Neural cell (in vitro differentiated cells): ENCODE results near the gene FHOD3. TPM values are rescaled to one million over a fixed set of nuclear protein-coding genes. Genes with fewer than 3 reads are reported as not detected.

Source experiments
- H2AFZ ChIP-seq: fragments of 200-600, 300-800 bp; sonication (generic), shearing (Covaris generic); 2 replicates; pipeline ENCODE4 v1.6.0; 2014; ENCODE audit warnings: low read depth, mild to moderate bottlenecking, antibody characterized with exemption, low read length, moderate library complexity
- H3F3A ChIP-seq: fragments of 200-600 bp; shearing (Covaris generic); 2 replicates; pipeline ENCODE4 v1.6.1; 2016; ENCODE audit warnings: mild to moderate bottlenecking, moderate library complexity, mixed read lengths, antibody characterized with exemption, low read length; ENCODE audit not compliant: insufficient read depth, poor library complexity, severe bottlenecking
- H3K27ac ChIP-seq: fragments of 200-600, 300-800 bp; sonication (generic), shearing (Covaris generic); 2 replicates; pipeline ENCODE4 v1.5.1; 2014; ENCODE audit warnings: mild to moderate bottlenecking, low read length, moderate library complexity
- H3K27me3 ChIP-seq: fragments of 300-800, 200-600 bp; sonication (generic), shearing (Covaris generic); 2 replicates; pipeline ENCODE4 v1.6.0; 2014; ENCODE audit warnings: mild to moderate bottlenecking, low read depth, low read length, moderate library complexity; ENCODE audit not compliant: insufficient read depth
- H3K36me3 ChIP-seq: fragments of 300-800, 200-600 bp; sonication (generic), shearing (Covaris generic); 2 replicates; pipeline ENCODE4 v1.5.1; 2014; ENCODE audit warnings: mild to moderate bottlenecking, antibody characterized with exemption, low read length, moderate library complexity; ENCODE audit not compliant: insufficient read depth
- H3K4me2 ChIP-seq: fragments of 300-800, 200-600 bp; sonication (generic), shearing (Covaris generic); 2 replicates; pipeline ENCODE4 v1.6.0; 2014; ENCODE audit warnings: mild to moderate bottlenecking, low read length
- H3K4me3 ChIP-seq: fragments of 300-800, 200-600 bp; sonication (generic), shearing (Covaris generic); 2 replicates; pipeline ENCODE4 v1.5.1; 2014; ENCODE audit warnings: mild to moderate bottlenecking, low read length, moderate library complexity
- H3K79me2 ChIP-seq: fragments of 200-600 bp; shearing (Covaris generic); replicated peaks from 2 replicates; pipeline ENCODE4 v1.6.0; 2014; ENCODE audit warnings: mild to moderate bottlenecking, low read length, moderate library complexity; ENCODE audit not compliant: insufficient read depth
- H3K9ac ChIP-seq: fragments of 300-800, 200-600 bp; sonication (generic), shearing (Covaris generic); 2 replicates; pipeline ENCODE4 v1.6.1; 2016; ENCODE audit warnings: mild to moderate bottlenecking, low read length, mixed read lengths
- H3K9me2 ChIP-seq: fragments of 200-600 bp; shearing (Covaris generic); 2 replicates; pipeline ENCODE4 v1.6.1; 2016; ENCODE audit warnings: mild to moderate bottlenecking, low read length, mixed read lengths; ENCODE audit not compliant: insufficient read depth
- H3K9me3 ChIP-seq: fragments of 200-600, 300-800 bp; sonication (generic), shearing (Covaris generic); 2 replicates; pipeline ENCODE4 v1.6.1; 2016; ENCODE audit warnings: mild to moderate bottlenecking, mixed run types, low read length, moderate library complexity, mixed read lengths
- H4K20me1 ChIP-seq: fragments of 200-600 bp; shearing (Covaris generic); 2 replicates; pipeline ENCODE4 v1.6.1; 2016; ENCODE audit warnings: mild to moderate bottlenecking, mixed run types; ENCODE audit not compliant: insufficient read depth
- EP300 ChIP-seq: fragments of 450-650 bp; conservative IDR thresholded peaks from 2 replicates; pipeline ENCODE4 v1.6.1; 2014; ENCODE audit warnings: antibody characterized with exemption, mild to moderate bottlenecking, moderate library complexity; ENCODE audit not compliant: poor library complexity, severe bottlenecking
- EZH2 ChIP-seq: fragments of 200-600, 300-800 bp; shearing (Covaris generic), sonication (generic); IDR thresholded peaks from 2 replicates; pipeline ENCODE4 v1.6.1; 2014; ENCODE audit warnings: antibody characterized with exemption, low read length, borderline replicate concordance, mild to moderate bottlenecking; ENCODE audit not compliant: insufficient read depth, poor library complexity, severe bottlenecking
- MXI1 ChIP-seq: fragments of 450-650 bp; conservative IDR thresholded peaks from 2 replicates; pipeline ENCODE4 v1.6.1; 2014; ENCODE audit warnings: antibody characterized with exemption, mild to moderate bottlenecking; ENCODE audit not compliant: poor library complexity, severe bottlenecking
- POLR2AphosphoS5 ChIP-seq: IDR thresholded peaks from 2 replicates; pipeline ENCODE4 v1.6.1; 2012
- RAD21 ChIP-seq: fragments of 450-650 bp; conservative IDR thresholded peaks from 2 replicates; pipeline ENCODE4 v1.6.1; 2014; ENCODE audit warnings: antibody characterized with exemption, mild to moderate bottlenecking, moderate library complexity
- SMC3 ChIP-seq: fragments of 450-650 bp; conservative IDR thresholded peaks from 2 replicates; pipeline ENCODE4 v1.6.1; 2014; ENCODE audit warnings: antibody characterized with exemption, mild to moderate bottlenecking, moderate library complexity; ENCODE audit not compliant: poor library complexity
- TAF1 ChIP-seq: IDR thresholded peaks from 2 replicates; pipeline ENCODE4 v1.6.1; 2012; ENCODE audit warnings: low read depth
- polyA plus RNA-seq: library from polyadenylated mRNA; depleted of rRNA; stranded (reverse); fragments of >200 nt; gene quantifications from 2 replicates; pipeline ENCODE4 v1.2.3, GENCODE V29; 2014
- TF ChIP-seq, protein P1 (sequence below): fragments of 450-650 bp; IDR thresholded peaks from 2 replicates; pipeline ENCODE4 v1.5.1; 2014; ENCODE audit warnings: antibody characterized with exemption, mild to moderate bottlenecking, moderate library complexity; ENCODE audit not compliant: poor library complexity, severe bottlenecking
- TF ChIP-seq, protein P2 (sequence below): IDR thresholded peaks from 2 replicates; pipeline ENCODE4 v1.6.1; 2012; ENCODE audit warnings: borderline replicate concordance

The FHOD3 gene
- polyA plus RNA-seq, 1 donor from 2014 or later = 19.4 TPM

DNA sequence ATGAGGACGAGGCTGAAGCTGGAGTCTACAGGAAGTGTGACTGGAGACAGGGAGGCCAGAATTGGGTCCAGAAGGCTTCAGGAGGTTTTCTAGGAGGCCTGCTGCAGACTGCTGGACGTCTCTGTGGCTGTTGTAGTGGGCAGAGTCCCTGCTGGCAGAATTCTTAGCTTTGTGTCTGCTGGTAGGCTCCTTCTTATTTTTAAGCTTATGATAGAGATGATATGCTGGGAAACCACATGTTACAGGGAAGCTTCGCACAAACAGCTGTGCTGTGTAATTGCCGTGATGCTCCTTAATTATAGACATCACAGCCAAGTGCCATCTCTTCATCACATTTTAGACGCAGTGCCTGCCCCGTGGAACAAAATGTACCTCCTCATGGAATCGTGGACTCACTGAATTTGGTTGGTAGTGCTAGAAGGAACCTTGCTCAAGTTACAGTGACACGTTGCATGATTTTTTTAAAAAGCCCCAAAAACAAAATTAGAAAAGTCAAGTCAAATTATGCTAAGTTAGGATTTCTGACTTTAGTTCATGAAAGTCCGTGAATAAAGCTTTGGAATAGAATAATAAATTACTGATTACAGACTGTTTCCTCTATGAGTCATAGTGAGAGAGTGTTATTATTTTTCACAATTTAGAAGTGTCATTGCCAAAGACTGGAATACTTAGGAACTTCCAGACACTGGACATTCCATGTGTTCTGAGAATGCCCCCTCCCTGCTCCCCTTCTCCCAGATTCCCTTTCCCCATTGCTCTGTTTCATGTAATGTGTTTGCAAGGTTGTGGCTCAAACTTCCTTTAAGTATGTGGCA, 144.1 kb downstream of the FHOD3 start:
- H3K9ac ChIP-seq = no peak overlapping the region
- no peak overlapping the region for H3K4me2 ChIP-seq
- H3K36me3 ChIP-seq = no peaks in the 10 kb centered on the region
- H3K27me3 ChIP-seq = no peaks in the 10 kb centered on the region
- H3K4me3 ChIP-seq = no peak overlapping the region
- no peak overlapping the region for H3K27ac ChIP-seq
- no peak overlapping the region for H2AFZ ChIP-seq
- H4K20me1 ChIP-seq = no peaks in the 10 kb centered on the region
- H3K79me2 ChIP-seq = no peaks in the 10 kb centered on the region
- no peaks in the 10 kb centered on the region for H3K9me2 ChIP-seq
- H3F3A ChIP-seq = no peaks in the 10 kb centered on the region
- TF ChIP-seq SMC3 = no peak
- no peak for TF ChIP-seq RAD21
- TF ChIP-seq POLR2AphosphoS5 = no peak
- TF ChIP-seq, protein P1, sequence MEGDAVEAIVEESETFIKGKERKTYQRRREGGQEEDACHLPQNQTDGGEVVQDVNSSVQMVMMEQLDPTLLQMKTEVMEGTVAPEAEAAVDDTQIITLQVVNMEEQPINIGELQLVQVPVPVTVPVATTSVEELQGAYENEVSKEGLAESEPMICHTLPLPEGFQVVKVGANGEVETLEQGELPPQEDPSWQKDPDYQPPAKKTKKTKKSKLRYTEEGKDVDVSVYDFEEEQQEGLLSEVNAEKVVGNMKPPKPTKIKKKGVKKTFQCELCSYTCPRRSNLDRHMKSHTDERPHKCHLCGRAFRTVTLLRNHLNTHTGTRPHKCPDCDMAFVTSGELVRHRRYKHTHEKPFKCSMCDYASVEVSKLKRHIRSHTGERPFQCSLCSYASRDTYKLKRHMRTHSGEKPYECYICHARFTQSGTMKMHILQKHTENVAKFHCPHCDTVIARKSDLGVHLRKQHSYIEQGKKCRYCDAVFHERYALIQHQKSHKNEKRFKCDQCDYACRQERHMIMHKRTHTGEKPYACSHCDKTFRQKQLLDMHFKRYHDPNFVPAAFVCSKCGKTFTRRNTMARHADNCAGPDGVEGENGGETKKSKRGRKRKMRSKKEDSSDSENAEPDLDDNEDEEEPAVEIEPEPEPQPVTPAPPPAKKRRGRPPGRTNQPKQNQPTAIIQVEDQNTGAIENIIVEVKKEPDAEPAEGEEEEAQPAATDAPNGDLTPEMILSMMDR = no peak
- no peak for TF ChIP-seq EZH2
- TF ChIP-seq, protein P2, sequence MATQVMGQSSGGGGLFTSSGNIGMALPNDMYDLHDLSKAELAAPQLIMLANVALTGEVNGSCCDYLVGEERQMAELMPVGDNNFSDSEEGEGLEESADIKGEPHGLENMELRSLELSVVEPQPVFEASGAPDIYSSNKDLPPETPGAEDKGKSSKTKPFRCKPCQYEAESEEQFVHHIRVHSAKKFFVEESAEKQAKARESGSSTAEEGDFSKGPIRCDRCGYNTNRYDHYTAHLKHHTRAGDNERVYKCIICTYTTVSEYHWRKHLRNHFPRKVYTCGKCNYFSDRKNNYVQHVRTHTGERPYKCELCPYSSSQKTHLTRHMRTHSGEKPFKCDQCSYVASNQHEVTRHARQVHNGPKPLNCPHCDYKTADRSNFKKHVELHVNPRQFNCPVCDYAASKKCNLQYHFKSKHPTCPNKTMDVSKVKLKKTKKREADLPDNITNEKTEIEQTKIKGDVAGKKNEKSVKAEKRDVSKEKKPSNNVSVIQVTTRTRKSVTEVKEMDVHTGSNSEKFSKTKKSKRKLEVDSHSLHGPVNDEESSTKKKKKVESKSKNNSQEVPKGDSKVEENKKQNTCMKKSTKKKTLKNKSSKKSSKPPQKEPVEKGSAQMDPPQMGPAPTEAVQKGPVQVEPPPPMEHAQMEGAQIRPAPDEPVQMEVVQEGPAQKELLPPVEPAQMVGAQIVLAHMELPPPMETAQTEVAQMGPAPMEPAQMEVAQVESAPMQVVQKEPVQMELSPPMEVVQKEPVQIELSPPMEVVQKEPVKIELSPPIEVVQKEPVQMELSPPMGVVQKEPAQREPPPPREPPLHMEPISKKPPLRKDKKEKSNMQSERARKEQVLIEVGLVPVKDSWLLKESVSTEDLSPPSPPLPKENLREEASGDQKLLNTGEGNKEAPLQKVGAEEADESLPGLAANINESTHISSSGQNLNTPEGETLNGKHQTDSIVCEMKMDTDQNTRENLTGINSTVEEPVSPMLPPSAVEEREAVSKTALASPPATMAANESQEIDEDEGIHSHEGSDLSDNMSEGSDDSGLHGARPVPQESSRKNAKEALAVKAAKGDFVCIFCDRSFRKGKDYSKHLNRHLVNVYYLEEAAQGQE = no peak
- TF ChIP-seq EP300 = no peak
- TF ChIP-seq TAF1 = no peak
- TF ChIP-seq MXI1 = no peak
- H3K9me3 ChIP-seq = no peaks in the 10 kb centered on the region

DNA sequence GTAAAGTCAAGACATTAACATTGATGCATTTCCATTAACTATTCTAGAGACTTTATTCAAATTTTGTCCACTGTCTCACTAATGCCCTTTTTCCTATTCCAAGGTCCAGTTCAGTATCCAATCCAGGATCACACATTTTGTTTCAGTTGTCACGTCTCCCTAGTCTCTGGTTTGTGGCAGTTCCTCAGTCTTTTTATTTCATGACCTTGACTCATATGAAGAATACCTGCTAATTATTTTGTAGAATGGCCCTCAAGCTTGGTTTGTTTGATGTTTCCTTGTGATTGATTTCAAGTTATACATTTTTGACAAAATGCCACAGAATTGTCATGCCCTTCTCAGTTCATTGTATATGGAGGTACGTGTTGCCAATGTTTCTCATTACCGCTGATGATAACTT, 145.2 kb downstream of the FHOD3 start:
- H3K79me2 ChIP-seq = no peaks in the 10 kb centered on the region

More for the DNA sequence above, 145.2 kb downstream of the FHOD3 start:
- no peak overlapping the region for H3K4me2 ChIP-seq
- no peak overlapping the region for H2AFZ ChIP-seq
- H3K27me3 ChIP-seq = no peaks in the 10 kb centered on the region
- H3K9me2 ChIP-seq = no peaks in the 10 kb centered on the region
- no peak overlapping the region for H3K4me3 ChIP-seq
- no peaks in the 10 kb centered on the region for H4K20me1 ChIP-seq
- TF ChIP-seq EP300 (no peak), EZH2 (no peak), POLR2AphosphoS5 (no peak), RAD21 (no peak), MXI1 (no peak), TAF1 (no peak), SMC3 (no peak)
- TF ChIP-seq, protein P2 = no peak
- TF ChIP-seq, protein P1 = no peak
- no peaks in the 10 kb centered on the region for H3K9me3 ChIP-seq
- H3K27ac ChIP-seq = no peak overlapping the region
- no peak overlapping the region for H3K9ac ChIP-seq
- H3K36me3 ChIP-seq = no peaks in the 10 kb centered on the region
- no peaks in the 10 kb centered on the region for H3F3A ChIP-seq
